H54 (cell line): ENCODE data around the gene OSTF1.

Experiments used
- DNase-seq: peaks from one replicate; pipeline ENCODE4 v3.0.0; 2011; ENCODE audit warnings: low spot score, mixed read lengths; ENCODE audit not compliant: insufficient read length
- FAIRE-seq: peaks from 3 replicates; lab custom pipeline; 2011; peaks lifted over from hg19 to GRCh38; lab: Jason Lieb, UNC
- POLR2A ChIP-seq: IDR thresholded peaks from 2 replicates; pipeline ENCODE4 v1.6.1; 2011; ENCODE audit warnings: low read depth, mild to moderate bottlenecking, low read length

OSTF1 gene

DNA sequence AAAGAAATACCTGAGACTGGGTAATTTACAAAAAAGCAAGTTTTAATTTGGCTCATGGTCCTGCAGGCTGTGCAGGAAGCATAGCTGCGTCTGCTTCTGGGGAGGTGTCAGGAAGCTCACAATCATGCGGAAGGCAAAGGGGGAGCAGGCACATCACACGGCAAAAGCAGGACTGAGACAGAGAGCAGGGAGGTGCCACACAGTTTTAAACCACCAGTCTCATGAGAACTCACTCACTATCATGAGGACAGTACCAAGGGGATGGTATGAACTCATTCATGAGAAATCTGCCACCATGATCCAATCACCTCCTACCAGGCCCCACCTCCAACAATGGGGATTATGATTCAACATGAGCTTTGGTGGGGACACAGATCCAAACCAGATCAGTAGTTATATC, 96.2 kb downstream of the OSTF1 start:
- no peak for TF ChIP-seq POLR2A
- DNase-seq, result no peak
- FAIRE-seq, result peak; percentile 79

DNA sequence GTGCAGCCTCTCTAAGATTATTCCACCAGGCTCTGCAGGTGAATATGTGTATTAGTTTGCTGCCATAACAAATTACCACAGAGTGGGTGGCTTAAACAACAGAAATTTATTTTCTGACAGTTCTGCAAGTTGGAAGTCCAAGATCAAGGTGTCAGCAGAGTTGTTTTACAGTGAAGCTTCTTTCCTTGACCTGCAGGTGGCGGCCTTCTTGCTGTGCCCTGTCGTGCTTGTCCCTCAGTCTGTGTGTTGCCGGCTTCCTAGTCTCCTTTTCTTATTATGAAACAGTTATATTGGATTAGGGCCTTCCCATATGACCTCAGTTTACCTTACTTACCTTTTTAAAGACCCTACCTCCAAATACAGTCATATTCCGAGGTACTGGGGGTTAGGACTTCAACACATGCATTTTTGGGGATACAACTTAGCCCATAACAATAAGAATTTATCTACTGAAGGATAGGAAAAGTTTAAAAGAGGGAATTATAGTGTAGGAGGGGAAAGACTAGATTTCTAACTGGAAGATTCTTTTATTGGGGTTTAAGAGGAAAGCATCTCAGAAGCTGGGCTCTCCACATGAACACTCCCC, 97.4 kb downstream of the OSTF1 start:
- DNase-seq (no peak), FAIRE-seq (peak; percentile 97)
- TF ChIP-seq POLR2A, result no peak

DNA sequence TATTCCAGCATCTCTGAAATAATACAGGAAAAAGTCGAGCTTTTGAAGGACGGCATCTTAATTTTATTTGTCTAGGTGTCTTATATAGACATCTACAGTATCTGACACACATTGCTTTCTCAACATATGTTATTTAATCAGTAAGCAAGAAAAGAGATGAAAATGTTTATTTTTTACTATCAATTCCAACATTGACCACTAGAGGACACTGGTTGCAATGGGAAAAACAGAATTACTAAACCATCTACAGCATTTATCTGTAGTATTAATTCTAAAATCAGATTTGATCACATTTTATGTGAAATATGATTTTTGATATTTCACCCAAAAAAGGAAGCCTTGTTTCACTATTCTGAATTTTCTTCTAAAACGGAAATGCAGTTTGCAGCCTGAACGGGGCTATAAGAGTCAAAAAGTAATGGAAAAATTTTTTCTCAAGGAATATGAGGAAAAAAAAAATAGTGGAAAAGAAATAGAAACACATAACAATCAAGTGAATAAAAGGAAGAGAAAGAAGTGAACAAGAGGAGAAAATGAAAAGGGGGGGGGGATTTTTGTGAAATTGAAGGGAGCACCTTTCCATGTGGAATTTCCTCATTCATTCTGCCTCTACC, 98.6 kb downstream of the OSTF1 start:
- FAIRE-seq, result peak; percentile 83
- no peak for TF ChIP-seq POLR2A
- DNase-seq, result no peak

DNA sequence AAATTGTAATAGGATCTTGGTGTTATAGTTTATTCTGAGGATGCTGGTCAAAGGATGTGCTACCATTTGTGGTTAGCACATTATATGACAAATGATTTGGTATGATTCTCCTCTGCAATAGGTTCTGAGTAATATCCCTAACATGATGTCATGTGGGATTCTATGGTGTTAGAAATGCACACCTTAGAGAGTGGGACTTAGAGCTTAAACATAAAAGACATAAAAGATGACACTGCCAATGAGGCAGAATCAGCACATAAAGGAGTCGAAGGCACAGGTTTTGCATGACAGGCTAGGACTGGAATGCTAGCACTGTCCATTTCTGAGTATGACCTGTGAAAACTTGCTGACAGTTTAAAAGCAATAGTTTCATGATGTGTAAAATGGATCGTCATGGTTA, 100.4 kb downstream of the OSTF1 start:
- no peak for TF ChIP-seq POLR2A
- DNase-seq (no peak), FAIRE-seq (no peak)

DNA sequence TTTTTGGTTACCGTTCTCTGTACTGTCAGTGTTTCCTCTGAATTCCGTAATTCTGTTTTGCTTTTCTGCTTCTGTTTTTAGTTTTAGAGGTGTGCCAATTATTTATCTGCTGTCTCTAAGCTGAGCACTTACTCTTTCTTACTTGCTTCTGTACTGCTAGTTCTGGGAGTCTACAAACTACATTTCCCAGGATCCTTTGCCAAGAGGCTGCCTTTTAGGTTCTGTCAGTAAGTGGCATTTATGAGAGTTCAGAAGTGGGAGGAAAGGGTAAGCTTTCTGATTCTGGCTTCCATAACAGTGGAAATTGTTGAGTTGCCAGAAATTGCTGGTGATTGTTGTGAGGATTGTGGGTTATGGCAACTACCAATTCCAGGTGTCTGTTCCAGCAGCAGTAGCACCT, 102.4 kb downstream of the OSTF1 start:
- DNase-seq (no peak), FAIRE-seq (peak; percentile 50)
- no peak for TF ChIP-seq POLR2A
